Measurements from ENCODE around the gene HAO2. TPM values are rescaled to one million over a fixed set of nuclear protein-coding genes. Genes with fewer than 3 reads are reported as not detected.

Gene HAO2
- polyA plus RNA-seq, 4 donors = 57.8 to 107 (median 94.8) TPM

- no peak for DNase-seq (ENCODE audit: low read depth in 4 of 4, low spot score in 2 of 4)
Measured at GRCh38 chr1:119428991-119429390, 60.4 kb downstream of the HAO2 start.

- no peak for DNase-seq (ENCODE audit: low read depth in 4 of 4, low spot score in 2 of 4)
Measured at GRCh38 chr1:119429687-119430086, 61.1 kb downstream of the HAO2 start.

GRCh38 chr1:119430486-119430885 lies 61.9 kb downstream of the HAO2 start:
- DNase-seq (ENCODE audit: low read depth in 4 of 4, low spot score in 2 of 4) = no peak

GRCh38 chr1:119431836-119432235 lies 63.3 kb downstream of the HAO2 start:
- no peak for DNase-seq (ENCODE audit: low read depth in 4 of 4, low spot score in 2 of 4)

GRCh38 chr1:119435052-119435451 lies 66.5 kb downstream of the HAO2 start:
- no peak for DNase-seq (ENCODE audit: low read depth in 4 of 4, low spot score in 2 of 4)

- DNase-seq (ENCODE audit: low read depth in 4 of 4, low spot score in 2 of 4) = no peak
Measured at GRCh38 chr1:119438761-119439160, 70.2 kb downstream of the HAO2 start.

GRCh38 chr1:119440721-119441307 lies 72.2 kb downstream of the HAO2 start:
- DNase-seq (ENCODE audit: low read depth in 4 of 4, low spot score in 2 of 4) = no peak

- DNase-seq (ENCODE audit: low read depth in 4 of 4, low spot score in 2 of 4) = no peak
Measured at GRCh38 chr1:119442756-119443155, 74.2 kb downstream of the HAO2 start.

Other genes starting within 250 kb of the HAO2 start
- gene WARS2, start 228.1 kb upstream of the HAO2 start, polyA plus RNA-seq (ENCODE audit: insufficient read length in 4 of 4) = 10 to 100 TPM; 18.0 to 24.8 (median 19.7) TPM
- gene HSD3B2, start 46.4 kb downstream of the HAO2 start, polyA plus RNA-seq (ENCODE audit: insufficient read length in 4 of 4) = 1 to 10 TPM in 3 of 4 donors, under 1 TPM in 1; 0.87 to 3.0 (median 2.0) TPM
- 1 to 10 TPM in 1 of 4 donors, under 1 TPM in 2, not detected in 1; 0.27 to 1.1 (median 0.36) TPM for gene HSD3B1, start 138.4 kb downstream of the HAO2 start, polyA plus RNA-seq (ENCODE audit: insufficient read length in 4 of 4)

Data from left renal cortex interstitium (tissue), 4 donors.